ENCODE data around the gene SDC3.
"Not testable (repeated sequence)": the region's sequence is repeated elsewhere in the genome, so short reads cannot be mapped to it uniquely, and the experiment has no call there.

The SDC3 gene

GRCh38 chr1:30872033-30872947 lies 36.3 kb downstream of the SDC3 start:
- no peak for DNase-seq

- DNase-seq, result no peak
Observed at GRCh38 chr1:30871276-30871871, 37.2 kb downstream of the SDC3 start.

DNA sequence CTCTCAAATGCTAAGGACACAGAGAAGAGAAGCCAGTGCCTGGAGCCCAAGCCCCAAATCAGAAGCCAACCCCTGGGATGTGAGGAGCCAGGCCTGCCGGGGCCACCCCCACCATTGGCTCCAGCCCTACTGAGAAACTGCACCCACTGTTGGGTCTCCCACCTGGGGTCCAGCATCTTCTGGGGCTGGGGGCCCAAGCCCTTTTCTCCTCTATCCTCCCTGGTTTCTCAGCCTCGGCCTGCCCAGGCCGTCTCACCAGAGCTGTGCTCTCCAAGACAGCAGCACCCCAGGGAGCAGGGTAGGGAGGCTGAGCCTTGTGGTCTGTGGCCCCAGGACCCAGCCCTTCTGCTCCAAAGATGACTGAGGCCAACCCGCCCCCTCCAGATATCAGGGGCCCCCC lies 37.9 kb downstream of the SDC3 start:
- DNase-seq, result no peak

DNA sequence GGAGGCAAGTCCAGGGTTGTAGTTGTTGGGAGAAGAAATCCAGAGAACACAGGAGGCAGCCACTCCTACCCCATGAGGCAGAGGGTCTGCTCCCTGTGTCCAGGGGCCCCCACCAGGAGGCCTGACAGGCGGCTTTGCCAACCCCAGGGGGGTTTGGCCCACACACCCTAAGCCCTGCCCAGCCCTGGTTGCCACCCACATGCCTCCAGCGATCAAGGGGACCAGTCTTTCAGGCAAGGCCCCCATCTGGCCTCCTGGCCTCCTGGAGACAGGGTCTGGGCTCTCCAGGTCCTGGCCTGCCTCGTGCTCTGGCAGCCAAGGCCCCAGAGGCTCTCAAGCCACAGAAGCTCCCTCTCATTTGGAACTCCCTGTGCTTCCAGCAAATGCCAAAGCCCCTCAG lies 38.5 kb downstream of the SDC3 start:
- no peak for DNase-seq

GRCh38 chr1:30868833-30869435 lies 39.6 kb downstream of the SDC3 start:
- no peak for DNase-seq

GRCh38 chr1:30868057-30868456 lies 40.5 kb downstream of the SDC3 start:
- DNase-seq, result not testable (repeated sequence)

GRCh38 chr1:30867537-30867936 lies 41.0 kb downstream of the SDC3 start:
- no peak for DNase-seq

DNA sequence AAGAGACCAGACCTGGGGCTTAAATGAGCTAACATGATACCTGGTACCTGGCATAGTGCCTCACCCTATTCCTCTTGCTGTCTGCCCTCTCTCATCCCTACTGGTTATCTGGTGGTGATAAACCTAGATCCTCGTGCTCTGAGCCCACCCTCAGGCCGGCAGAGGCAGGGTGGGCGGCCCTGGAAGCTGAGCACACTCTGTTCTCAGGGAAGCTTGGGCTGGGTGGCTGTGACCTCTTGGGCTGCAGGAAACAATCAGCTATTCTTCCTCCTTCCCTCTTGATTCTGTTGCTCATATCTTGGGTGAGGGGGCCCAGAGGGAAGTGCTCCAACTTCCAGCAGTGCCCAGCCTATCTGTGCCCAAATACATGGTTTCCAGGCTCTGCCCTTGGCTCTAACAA lies 42.0 kb downstream of the SDC3 start:
- no peak for DNase-seq

DNA sequence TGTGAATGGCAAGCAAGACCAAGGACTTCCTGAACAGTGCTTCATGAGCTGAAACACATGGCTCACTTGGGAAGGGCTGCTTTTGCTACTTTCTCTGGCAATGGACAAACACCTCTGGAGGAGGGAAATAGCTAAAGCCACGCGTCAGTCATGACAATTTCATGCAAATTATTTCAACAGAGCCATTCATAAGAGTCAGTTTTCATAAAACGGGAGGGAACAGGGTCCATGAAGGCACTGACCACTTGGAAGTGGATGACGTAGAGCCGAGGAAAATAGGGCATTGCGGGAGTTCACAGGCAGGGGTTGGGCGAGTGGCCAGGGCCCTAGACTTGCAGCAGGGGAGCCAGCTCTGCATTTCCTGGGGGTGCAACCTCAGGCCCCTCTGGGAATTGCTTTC lies 43.9 kb downstream of the SDC3 start:
- DNase-seq, result no peak

- DNase-seq, result no peak
Observed at GRCh38 chr1:30863858-30864604, 44.5 kb downstream of the SDC3 start.

DNA sequence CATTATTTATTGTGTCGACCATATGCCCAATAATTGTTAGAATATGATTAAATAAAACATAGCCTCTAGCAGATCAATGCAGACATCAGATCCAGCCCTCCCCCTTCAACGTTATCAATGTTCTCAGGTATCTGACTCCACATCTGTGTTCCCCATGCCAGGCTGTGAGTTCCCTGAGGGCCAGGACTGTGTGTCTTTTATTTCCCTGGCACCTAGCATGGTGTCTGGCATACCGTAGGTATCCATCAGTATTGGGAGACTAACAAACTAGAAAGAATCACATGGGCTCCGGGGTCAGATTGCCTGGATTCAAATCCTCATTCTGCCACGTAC lies 48.3 kb downstream of the SDC3 start:
- no peak for DNase-seq

- no peak for DNase-seq
Observed at GRCh38 chr1:30857964-30858363, 50.6 kb downstream of the SDC3 start.

GRCh38 chr1:30857062-30857461 lies 51.5 kb downstream of the SDC3 start:
- DNase-seq, result no peak

DNA sequence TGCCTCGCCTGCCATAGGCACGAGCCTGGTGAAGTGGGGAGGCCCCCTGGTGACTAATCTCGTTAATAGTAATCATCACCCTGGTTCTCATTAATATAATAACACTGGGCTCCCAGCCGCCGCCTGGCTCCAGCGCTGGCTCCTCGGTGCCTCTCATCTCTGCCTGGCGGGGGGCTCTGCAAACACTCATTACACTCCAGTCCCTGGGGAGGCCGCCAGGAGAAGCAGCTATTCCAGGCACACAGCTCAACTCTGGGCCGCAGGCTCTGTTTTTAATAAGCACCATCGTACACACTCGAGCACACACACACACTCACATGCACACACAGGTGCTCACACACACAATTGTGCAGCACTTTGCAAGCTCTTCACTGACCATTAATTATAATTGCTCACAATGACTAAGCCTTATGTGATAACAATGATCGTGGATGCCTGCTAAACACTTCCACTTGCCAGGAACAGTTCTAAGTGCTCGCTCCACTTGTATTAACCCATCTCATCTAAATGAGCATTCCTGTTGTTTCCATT lies 52.2 kb downstream of the SDC3 start:
- DNase-seq, result peak; percentile 58

GRCh38 chr1:30855686-30856259 lies 52.8 kb downstream of the SDC3 start:
- no peak for DNase-seq

DNA sequence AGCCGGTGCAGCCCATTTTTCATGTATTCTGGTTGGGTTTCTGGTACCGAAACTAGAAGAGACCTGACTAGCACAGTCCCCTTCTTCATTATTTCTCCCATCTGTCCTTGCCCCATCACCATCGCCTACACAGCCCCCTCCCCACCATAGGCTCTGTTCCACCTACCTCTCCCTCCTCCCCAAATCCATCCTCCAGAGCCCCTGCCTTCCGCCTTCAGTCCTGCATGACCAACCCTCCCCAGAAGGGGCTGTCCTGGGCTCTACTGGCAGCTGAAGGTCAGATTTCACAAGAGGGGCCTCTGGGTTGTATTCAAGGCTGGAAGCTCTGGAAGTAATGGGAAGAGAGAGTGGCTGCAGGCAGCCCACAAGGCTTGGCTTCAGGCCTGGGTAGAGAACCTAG lies 55.2 kb downstream of the SDC3 start:
- no peak for DNase-seq

GRCh38 chr1:30852026-30852425 lies 56.5 kb downstream of the SDC3 start:
- no peak for DNase-seq

- no peak for DNase-seq
Observed at GRCh38 chr1:30851286-30851685, 57.3 kb downstream of the SDC3 start.

- DNase-seq, result no peak
Observed at GRCh38 chr1:30850607-30851006, 58.0 kb downstream of the SDC3 start.

- DNase-seq, result no peak
Observed at GRCh38 chr1:30848130-30848529, 60.4 kb downstream of the SDC3 start.

GRCh38 chr1:30847358-30847972 lies 61.1 kb downstream of the SDC3 start:
- no peak for DNase-seq

GRCh38 chr1:30846587-30846986 lies 62.0 kb downstream of the SDC3 start:
- DNase-seq, result no peak

Data from NCI-H1694 treated with DMSO at 0.1 percent for 48 hours (cell line).